H9 (cell line): ENCODE results near the gene WSB1. TPM values are rescaled to one million over a fixed set of nuclear protein-coding genes. Genes with fewer than 3 reads are reported as not detected.
A peak's percentile ranks its signal among the peaks of the same experiment; 100 is the strongest.

Experiments used
- DNase-seq: peaks from one replicate; pipeline ENCODE4 v3.0.0-alpha.2; 2017
- H2AFZ ChIP-seq: one replicate; pipeline ENCODE4 v1.6.1; 2013; ENCODE audit warnings: mild to moderate bottlenecking, low read length, control low read depth, moderate library complexity
- H2AK5ac ChIP-seq: 2 replicates; pipeline ENCODE4 v1.6.1; 2013; ENCODE audit warnings: low read length, control low read depth, mixed read lengths; ENCODE audit not compliant: insufficient read length
- H2BK120ac ChIP-seq: one replicate; pipeline ENCODE4 v1.6.1; 2013; ENCODE audit warnings: low read depth, mild to moderate bottlenecking, low read length, control low read depth, inconsistent platforms; ENCODE audit not compliant: poor library complexity, severe bottlenecking
- H2BK12ac ChIP-seq: 2 replicates; pipeline ENCODE4 v1.6.1; 2013; ENCODE audit warnings: low read length, control low read depth, mixed read lengths, low read depth; ENCODE audit not compliant: insufficient read length
- H2BK15ac ChIP-seq: 2 replicates; pipeline ENCODE4 v1.6.1; 2013; ENCODE audit warnings: low read depth, low read length, control low read depth
- H2BK20ac ChIP-seq: one replicate; pipeline ENCODE4 v1.6.1; 2013; ENCODE audit warnings: low read depth, mild to moderate bottlenecking, low read length, control low read depth, inconsistent platforms; ENCODE audit not compliant: poor library complexity, severe bottlenecking
- H2BK5ac ChIP-seq: 2 replicates; pipeline ENCODE4 v1.6.1; 2013; ENCODE audit warnings: low read length, control low read depth, mixed read lengths; ENCODE audit not compliant: insufficient read length
- H3K14ac ChIP-seq: 2 replicates; pipeline ENCODE4 v1.6.1; 2013; ENCODE audit warnings: low read length, control low read depth; ENCODE audit not compliant: insufficient read depth
- H3K18ac ChIP-seq: 2 replicates; pipeline ENCODE4 v1.6.1; 2013; ENCODE audit warnings: low read depth, mild to moderate bottlenecking, mixed read lengths, low read length, control low read depth; ENCODE audit not compliant: insufficient read length
- H3K23ac ChIP-seq: 2 replicates; pipeline ENCODE4 v1.6.1; 2013; ENCODE audit warnings: low read length, control low read depth, mixed read lengths, low read depth; ENCODE audit not compliant: insufficient read length
- H3K23me2 ChIP-seq: 2 replicates; pipeline ENCODE4 v1.6.1; 2013; ENCODE audit warnings: low read depth, mild to moderate bottlenecking, mixed read lengths, low read length, control low read depth; ENCODE audit not compliant: insufficient read length, poor library complexity, severe bottlenecking
- H3K27ac ChIP-seq: 2 replicates; pipeline ENCODE4 v1.5.1; 2013; ENCODE audit warnings: low read length, control low read depth, mixed read lengths, low read depth; ENCODE audit not compliant: insufficient read length
- H3K27me3 ChIP-seq: 2 replicates; pipeline ENCODE4 v1.6.1; 2013; ENCODE audit warnings: low read length, control low read depth, inconsistent platforms; ENCODE audit not compliant: insufficient read depth
- H3K4ac ChIP-seq: 2 replicates; pipeline ENCODE4 v1.6.1; 2013; ENCODE audit warnings: low read depth, mild to moderate bottlenecking, control low read depth, inconsistent platforms, low read length, moderate library complexity
- H3K4me1 ChIP-seq: 2 replicates; pipeline ENCODE4 v1.6.1; 2013; ENCODE audit warnings: low read length, control low read depth, inconsistent platforms; ENCODE audit not compliant: insufficient read depth
- H3K4me2 ChIP-seq: 2 replicates; pipeline ENCODE4 v1.6.1; 2013; ENCODE audit warnings: low read length, control low read depth, mixed read lengths; ENCODE audit not compliant: insufficient read length, insufficient read depth
- H3K56ac ChIP-seq: 2 replicates; pipeline ENCODE4 v1.6.1; 2013; ENCODE audit warnings: low read depth, mild to moderate bottlenecking, mixed read lengths, low read length, control low read depth; ENCODE audit not compliant: insufficient read length
- H3K79me1 ChIP-seq: 2 replicates; pipeline ENCODE4 v1.6.1; 2013; ENCODE audit warnings: low read depth, mild to moderate bottlenecking, moderate library complexity, low read length, control low read depth, inconsistent platforms; ENCODE audit not compliant: insufficient read depth, poor library complexity, severe bottlenecking
- H3K79me2 ChIP-seq: 2 replicates; pipeline ENCODE4 v1.6.1; 2013; ENCODE audit warnings: low read length, control low read depth, inconsistent platforms; ENCODE audit not compliant: insufficient read depth
- H3K9ac ChIP-seq: 2 replicates; pipeline ENCODE4 v1.6.1; 2013; ENCODE audit warnings: low read length, control low read depth, mixed read lengths; ENCODE audit not compliant: insufficient read length; ENCODE audit errors: extremely low read depth
- H3K9me3 ChIP-seq: one replicate; pipeline ENCODE4 v1.6.1; 2013; ENCODE audit warnings: low read depth, low read length, inconsistent platforms; ENCODE audit not compliant: control insufficient read depth
- H3T11ph ChIP-seq: one replicate; pipeline ENCODE4 v1.6.1; 2013; ENCODE audit warnings: mild to moderate bottlenecking, low read length, control low read depth, inconsistent platforms
- H4K20me1 ChIP-seq: one replicate; pipeline ENCODE4 v1.6.1; 2013; ENCODE audit not compliant: control insufficient read depth, insufficient read length, insufficient read depth
- H4K5ac ChIP-seq: 2 replicates; pipeline ENCODE4 v1.6.1; 2013; ENCODE audit warnings: low read depth, mild to moderate bottlenecking, mixed read lengths, low read length, control low read depth; ENCODE audit not compliant: insufficient read length
- H4K8ac ChIP-seq: replicated peaks from 2 replicates; pipeline ENCODE4 v1.6.1; 2013; ENCODE audit warnings: low read length, control low read depth, mixed read lengths, low read depth; ENCODE audit not compliant: insufficient read length
- H4K91ac ChIP-seq: 2 replicates; pipeline ENCODE4 v1.6.1; 2013; ENCODE audit warnings: low read depth, mild to moderate bottlenecking, moderate library complexity, mixed read lengths, low read length, control low read depth; ENCODE audit not compliant: insufficient read length
- H3K27ac Mint-ChIP-seq, 3 experiments: 2 replicates in 2 of 3; 3 replicates in 1 of 3; pipeline ENCODE4 v1.8.0; 2020 to 2021; ENCODE audit warnings: mixed read lengths in 3 of 3, mild to moderate bottlenecking in 1 of 3, moderate library complexity in 1 of 3
- H3K27me3 Mint-ChIP-seq: 2 replicates; pipeline ENCODE4 v1.8.0; 2021; ENCODE audit warnings: low read depth, mild to moderate bottlenecking, moderate library complexity, mixed read lengths
- H3K36me3 Mint-ChIP-seq, 3 experiments: 2 replicates in 2 of 3; 3 replicates in 1 of 3; pipeline ENCODE4 v1.8.0; 2020 to 2021; ENCODE audit warnings: low read depth in 3 of 3, mixed read lengths in 3 of 3; ENCODE audit not compliant: insufficient read depth in 1 of 3
- H3K4me1 Mint-ChIP-seq, 2 experiments: 2 replicates each; pipeline ENCODE4 v1.8.0; 2020; ENCODE audit warnings: mixed read lengths in 2 of 2
- H3K4me3 Mint-ChIP-seq, 2 experiments: 2 replicates in 1 of 2; 3 replicates in 1 of 2; pipeline ENCODE4 v1.8.0; 2020 to 2021; ENCODE audit warnings: mild to moderate bottlenecking in 2 of 2, mixed read lengths in 2 of 2, moderate library complexity in 1 of 2
- H3K9me3 Mint-ChIP-seq, 2 experiments: 2 replicates in 1 of 2; 3 replicates in 1 of 2; pipeline ENCODE4 v1.8.0; 2020; ENCODE audit warnings: mild to moderate bottlenecking in 2 of 2, mixed read lengths in 2 of 2, moderate library complexity in 1 of 2
- WGBS: extraction: QIAGEN DNeasy Blood & Tissue Kit; methylation state at CpG from one replicate; pipeline ENCODE4 v1.1.7; 2013; ENCODE audit warnings: missing lambda C conversion rate, low lambda C conversion rate, mixed read lengths; ENCODE audit not compliant: insufficient read length; ENCODE audit errors: extremely low coverage; 5-methylcytosine and 5-hydroxymethylcytosine counted together
- total RNA-seq: library from RNA; stranded (reverse); gene quantifications from 2 replicates; pipeline ENCODE4 v1.2.1, GENCODE V29; 2021
- TF ChIP-seq, protein P1 (sequence below): fragments of 200-600 bp; sonication (generic); conservative IDR thresholded peaks from 3 replicates; pipeline ENCODE4 v1.8.0; 2021; ENCODE audit warnings: antibody characterized with exemption, mild to moderate bottlenecking

Gene WSB1
- total RNA-seq, 1 experiment from 2014 or later = 187 TPM

- peak; percentile 97 for DNase-seq
- peak overlapping the region; percentile 87 for H3T11ph ChIP-seq
- H3K9ac ChIP-seq = peak overlapping the region; percentile 86
- no peaks in the 10 kb centered on the region for H3K9me3 ChIP-seq
- TF ChIP-seq, protein P1, sequence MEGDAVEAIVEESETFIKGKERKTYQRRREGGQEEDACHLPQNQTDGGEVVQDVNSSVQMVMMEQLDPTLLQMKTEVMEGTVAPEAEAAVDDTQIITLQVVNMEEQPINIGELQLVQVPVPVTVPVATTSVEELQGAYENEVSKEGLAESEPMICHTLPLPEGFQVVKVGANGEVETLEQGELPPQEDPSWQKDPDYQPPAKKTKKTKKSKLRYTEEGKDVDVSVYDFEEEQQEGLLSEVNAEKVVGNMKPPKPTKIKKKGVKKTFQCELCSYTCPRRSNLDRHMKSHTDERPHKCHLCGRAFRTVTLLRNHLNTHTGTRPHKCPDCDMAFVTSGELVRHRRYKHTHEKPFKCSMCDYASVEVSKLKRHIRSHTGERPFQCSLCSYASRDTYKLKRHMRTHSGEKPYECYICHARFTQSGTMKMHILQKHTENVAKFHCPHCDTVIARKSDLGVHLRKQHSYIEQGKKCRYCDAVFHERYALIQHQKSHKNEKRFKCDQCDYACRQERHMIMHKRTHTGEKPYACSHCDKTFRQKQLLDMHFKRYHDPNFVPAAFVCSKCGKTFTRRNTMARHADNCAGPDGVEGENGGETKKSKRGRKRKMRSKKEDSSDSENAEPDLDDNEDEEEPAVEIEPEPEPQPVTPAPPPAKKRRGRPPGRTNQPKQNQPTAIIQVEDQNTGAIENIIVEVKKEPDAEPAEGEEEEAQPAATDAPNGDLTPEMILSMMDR = no peak
- Mint-ChIP-seq H3K9me3 (no peaks in the 10 kb centered on the region; a peak in 1 of 5 replicates), H3K27ac (peak overlapping the region; percentile 100), H3K4me1 (peaks cover 33 to 56% of the 10 kb centered on the region in 2 experiments), H3K36me3 (no peaks in the 10 kb centered on the region), H3K27me3 (no peaks in the 10 kb centered on the region), H3K4me3 (peak overlapping the region; percentile 76 to 88)
- H4K20me1 ChIP-seq = no peaks in the 10 kb centered on the region
- peak overlapping the region; percentile 90 for H3K14ac ChIP-seq
- H2AFZ ChIP-seq = no peak overlapping the region
- H4K91ac ChIP-seq = peak overlapping the region; percentile 45
- no CpG with 5 or more reads among the region's 17 CpGs for WGBS
- peaks cover 6% of the 10 kb centered on the region; the same call in 1 of the 2 replicates for H3K4me1 ChIP-seq
- no peaks in the 10 kb centered on the region for H3K27me3 ChIP-seq
- no peak overlapping the region for H2AK5ac ChIP-seq
- no peak overlapping the region for H4K8ac ChIP-seq
- peak overlapping the region; percentile 50 for H4K5ac ChIP-seq
- H3K56ac ChIP-seq = no peak overlapping the region
- H3K4ac ChIP-seq = peak overlapping the region; percentile 47; the same call in 1 of the 2 replicates
- H3K23me2 ChIP-seq = peaks cover 3% of the 10 kb centered on the region
- H3K79me2 ChIP-seq = no peaks in the 10 kb centered on the region
- peak overlapping the region; percentile 98 for H3K27ac ChIP-seq
- no peaks in the 10 kb centered on the region for H3K79me1 ChIP-seq
- no peak overlapping the region for H2BK12ac ChIP-seq
- no peak overlapping the region for H3K23ac ChIP-seq
- H3K4me2 ChIP-seq = peak overlapping the region; percentile 62
- H3K18ac ChIP-seq = peak overlapping the region; percentile 95
- peak overlapping the region; percentile 99 for H2BK120ac ChIP-seq
- no peak overlapping the region for H2BK20ac ChIP-seq
- H2BK5ac ChIP-seq = no peak overlapping the region
- no peak overlapping the region for H2BK15ac ChIP-seq
Measured at GRCh38 chr17:27345141-27345904, 51.4 kb downstream of the WSB1 start.
